ENCODE data around the gene JAG2. TPM values are rescaled to one million over a fixed set of nuclear protein-coding genes. Genes with fewer than 3 reads are reported as not detected.
A peak's percentile ranks its signal among the peaks of the same experiment; 100 is the strongest.

The JAG2 gene
- total RNA-seq, 1 experiment from 2014 or later = 17.9 TPM

- peaks cover 2% of the 10 kb centered on the region for H3K27me3 ChIP-seq (ENCODE audit: control insufficient read depth, insufficient read depth, low read length)
- H3K4me3 ChIP-seq (ENCODE audit: insufficient read depth, low read depth, low read length) = peak overlapping the region; percentile 39
- DNase-seq = no peak
- no peaks in the 10 kb centered on the region for H3K36me3 ChIP-seq (replicated peaks; ENCODE audit: control insufficient read depth, insufficient read depth, low read length)
Measured at GRCh38 chr14:105181549-105182295, 13.1 kb upstream of the JAG2 start.

DNA sequence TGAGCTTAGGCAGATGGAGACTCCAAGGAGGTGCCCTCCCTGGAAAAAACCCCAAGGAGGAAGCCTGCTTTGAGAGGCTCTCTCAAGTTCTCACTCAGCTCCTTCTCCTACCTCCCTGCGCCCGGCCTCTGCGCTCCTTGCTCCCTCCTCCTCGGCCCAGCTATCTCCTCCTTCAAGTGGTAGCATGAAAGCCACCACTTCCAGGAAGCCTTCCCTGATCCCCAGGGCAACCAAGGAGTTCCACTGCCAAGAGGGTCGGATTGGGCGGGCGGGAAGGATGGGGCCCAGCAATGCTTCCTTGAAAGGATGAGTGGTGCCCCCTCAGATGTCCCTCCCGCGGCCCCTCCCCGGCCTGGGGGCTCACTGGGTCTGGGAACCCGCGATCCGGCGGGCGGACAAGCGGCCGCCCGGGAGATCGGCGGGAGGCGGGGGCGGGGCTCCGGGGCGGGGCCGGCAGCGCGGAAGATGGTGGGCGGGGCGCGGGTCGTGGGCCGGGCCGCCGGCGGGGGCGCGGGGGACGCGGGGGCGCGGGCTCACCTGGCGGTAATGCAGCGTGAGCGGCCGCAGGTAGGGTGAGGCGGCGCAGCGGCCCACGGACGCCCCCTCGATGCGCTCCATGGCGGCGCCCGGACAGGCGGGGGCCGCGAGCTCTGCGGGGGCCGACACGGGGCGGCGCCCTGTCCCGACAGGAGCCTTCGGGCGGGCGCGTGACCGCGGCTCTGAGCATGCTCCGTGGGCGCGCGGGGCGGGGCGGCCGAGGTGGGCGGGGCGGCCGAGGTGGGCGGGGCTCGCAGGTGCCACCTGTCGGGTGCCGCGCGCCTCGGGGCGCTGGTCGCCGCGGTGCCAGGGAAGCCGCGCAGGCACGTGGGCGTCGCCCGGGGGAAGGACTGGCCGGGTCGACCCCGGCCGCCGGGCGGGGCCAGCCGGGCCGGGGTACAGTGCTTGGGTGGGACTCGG is 12.3 kb upstream of the JAG2 start, which contains the start of gene NUDT14:
Gene NUDT14, minus strand, starts transcription at position 721 of the 957 bp plus-strand sequence. Its CDS starts 103 bp downstream, at position 618.
- no peaks in the 10 kb centered on the region for H3K36me3 ChIP-seq (replicated peaks; ENCODE audit: control insufficient read depth, insufficient read depth, low read length)
- peaks cover 2% of the 10 kb centered on the region for H3K27me3 ChIP-seq (ENCODE audit: control insufficient read depth, insufficient read depth, low read length)
- H3K4me3 ChIP-seq (ENCODE audit: insufficient read depth, low read depth, low read length) = peak within 1 kb of the TSS; percentile 49
- peak; percentile 99 for DNase-seq

GRCh38 chr14:105179191-105179590 is 10.6 kb upstream of the JAG2 start:
- H3K27me3 ChIP-seq (ENCODE audit: control insufficient read depth, insufficient read depth, low read length) = peaks cover 2% of the 10 kb centered on the region
- no peak overlapping the region for H3K4me3 ChIP-seq (ENCODE audit: insufficient read depth, low read depth, low read length)
- no peak for DNase-seq
- H3K36me3 ChIP-seq (replicated peaks; ENCODE audit: control insufficient read depth, insufficient read depth, low read length) = no peaks in the 10 kb centered on the region

DNA sequence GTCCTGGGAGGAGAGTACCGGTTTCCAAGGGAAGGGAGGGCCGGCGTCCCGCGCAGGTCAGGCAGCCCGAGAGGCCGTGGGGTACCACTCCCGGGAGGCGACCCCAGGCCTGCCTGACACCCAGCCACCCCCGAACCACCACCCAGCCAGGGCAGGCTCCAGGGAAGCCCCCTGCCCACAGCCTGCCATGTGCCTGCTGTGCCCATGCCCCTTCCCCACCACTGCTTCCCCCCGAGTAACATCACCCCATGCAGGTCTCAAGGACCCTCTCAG is 10.2 kb upstream of the JAG2 start:
- no peaks in the 10 kb centered on the region for H3K36me3 ChIP-seq (replicated peaks; ENCODE audit: control insufficient read depth, insufficient read depth, low read length)
- DNase-seq = no peak

DNA sequence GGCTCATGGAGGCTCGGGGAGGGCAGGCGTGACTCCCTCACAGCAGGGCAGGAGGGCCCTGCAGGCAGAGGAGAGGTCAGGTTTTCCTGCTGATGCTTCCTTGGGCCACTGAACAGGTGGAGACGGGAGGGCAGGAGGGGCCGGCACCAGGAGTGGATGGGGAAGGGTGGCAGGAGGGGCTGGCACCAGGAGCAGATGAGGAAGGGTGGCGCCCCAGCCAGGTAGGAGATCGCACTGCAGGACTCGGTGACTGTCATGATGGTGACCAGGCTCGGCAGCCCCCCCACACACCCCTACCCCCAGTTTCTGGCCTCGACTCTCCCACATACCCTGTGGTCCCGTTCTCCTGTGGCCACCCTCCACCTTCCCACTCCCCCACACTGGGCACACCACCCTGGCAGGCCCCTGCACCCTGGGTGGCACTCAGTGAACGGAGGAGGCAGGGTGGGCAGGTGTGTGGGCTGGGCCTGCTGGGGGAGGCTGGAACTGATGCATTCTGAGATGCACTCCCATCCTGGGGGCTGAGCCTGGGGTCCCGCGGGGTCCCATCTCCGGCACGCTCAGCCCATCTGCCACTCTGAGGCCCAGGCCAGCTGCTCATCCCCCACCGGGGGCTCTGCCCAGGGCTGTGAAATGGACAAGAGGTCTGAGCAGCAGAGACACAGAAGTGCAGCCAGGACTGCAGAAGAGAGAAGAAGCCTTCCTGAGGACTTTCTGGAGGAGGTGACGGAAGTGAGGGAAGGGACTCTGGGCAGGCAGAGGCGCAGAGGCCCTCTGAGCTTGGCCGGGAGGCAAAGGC is 9.7 kb upstream of the JAG2 start:
- Histone ChIP-seq H3K4me3 (ENCODE audit: insufficient read depth, low read depth, low read length) (no peak overlapping the region), H3K27me3 (ENCODE audit: control insufficient read depth, insufficient read depth, low read length) (peaks cover 2% of the 10 kb centered on the region), H3K36me3 (replicated peaks; ENCODE audit: control insufficient read depth, insufficient read depth, low read length) (no peaks in the 10 kb centered on the region)
- no peak for DNase-seq

More for the DNA sequence above, 10.2 kb upstream of the JAG2 start:
- H3K27me3 ChIP-seq (ENCODE audit: control insufficient read depth, insufficient read depth, low read length) = peaks cover 2% of the 10 kb centered on the region
- H3K4me3 ChIP-seq (ENCODE audit: insufficient read depth, low read depth, low read length) = no peak overlapping the region

DNA sequence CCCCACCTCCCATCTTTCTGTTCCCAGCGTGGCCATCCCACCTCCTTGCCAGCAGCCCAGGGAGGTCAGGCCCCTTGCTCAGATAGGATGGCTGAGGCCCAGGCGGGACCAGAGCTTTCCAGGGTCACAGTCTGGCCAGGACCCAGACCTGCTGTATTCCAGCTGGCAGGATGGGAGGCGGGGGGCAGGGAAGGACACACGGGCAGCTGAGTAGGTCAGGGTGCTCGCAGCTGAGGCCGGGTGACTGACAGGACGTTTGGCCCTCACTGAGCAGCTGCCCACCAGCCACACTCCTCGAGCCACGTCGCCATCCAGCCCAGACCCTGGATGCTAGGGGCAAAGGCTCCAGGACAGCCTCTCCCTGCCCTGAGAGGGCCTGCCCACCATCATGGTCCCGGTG is 8.5 kb upstream of the JAG2 start:
- no peak for DNase-seq
- no peak overlapping the region for H3K4me3 ChIP-seq (ENCODE audit: insufficient read depth, low read depth, low read length)
- peaks cover 2% of the 10 kb centered on the region for H3K27me3 ChIP-seq (ENCODE audit: control insufficient read depth, insufficient read depth, low read length)
- no peaks in the 10 kb centered on the region for H3K36me3 ChIP-seq (replicated peaks; ENCODE audit: control insufficient read depth, insufficient read depth, low read length)

DNA sequence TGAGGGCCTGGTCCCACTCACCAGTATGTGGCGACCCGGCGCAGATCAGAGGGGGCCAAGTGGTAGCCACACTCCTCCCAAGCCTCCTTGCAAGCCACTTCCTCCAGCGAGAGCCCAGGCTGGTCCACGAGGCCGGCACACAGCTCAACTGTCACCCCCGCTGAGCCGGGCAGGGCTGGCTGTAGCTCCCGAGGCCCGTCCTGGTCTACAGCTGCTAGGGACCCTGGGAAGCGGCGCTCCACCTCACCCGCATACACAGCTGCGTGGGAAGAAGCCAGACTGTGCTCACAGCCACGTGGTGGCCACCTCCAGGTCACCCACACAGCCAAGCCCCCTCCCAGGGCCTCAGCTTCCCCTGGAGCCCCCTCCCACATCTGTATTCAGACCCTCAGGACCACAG is 7.9 kb upstream of the JAG2 start:
- Histone ChIP-seq H3K4me3 (ENCODE audit: insufficient read depth, low read depth, low read length) (no peak overlapping the region), H3K36me3 (replicated peaks; ENCODE audit: control insufficient read depth, insufficient read depth, low read length) (no peaks in the 10 kb centered on the region), H3K27me3 (ENCODE audit: control insufficient read depth, insufficient read depth, low read length) (peaks cover 2% of the 10 kb centered on the region)
- DNase-seq = no peak

DNA sequence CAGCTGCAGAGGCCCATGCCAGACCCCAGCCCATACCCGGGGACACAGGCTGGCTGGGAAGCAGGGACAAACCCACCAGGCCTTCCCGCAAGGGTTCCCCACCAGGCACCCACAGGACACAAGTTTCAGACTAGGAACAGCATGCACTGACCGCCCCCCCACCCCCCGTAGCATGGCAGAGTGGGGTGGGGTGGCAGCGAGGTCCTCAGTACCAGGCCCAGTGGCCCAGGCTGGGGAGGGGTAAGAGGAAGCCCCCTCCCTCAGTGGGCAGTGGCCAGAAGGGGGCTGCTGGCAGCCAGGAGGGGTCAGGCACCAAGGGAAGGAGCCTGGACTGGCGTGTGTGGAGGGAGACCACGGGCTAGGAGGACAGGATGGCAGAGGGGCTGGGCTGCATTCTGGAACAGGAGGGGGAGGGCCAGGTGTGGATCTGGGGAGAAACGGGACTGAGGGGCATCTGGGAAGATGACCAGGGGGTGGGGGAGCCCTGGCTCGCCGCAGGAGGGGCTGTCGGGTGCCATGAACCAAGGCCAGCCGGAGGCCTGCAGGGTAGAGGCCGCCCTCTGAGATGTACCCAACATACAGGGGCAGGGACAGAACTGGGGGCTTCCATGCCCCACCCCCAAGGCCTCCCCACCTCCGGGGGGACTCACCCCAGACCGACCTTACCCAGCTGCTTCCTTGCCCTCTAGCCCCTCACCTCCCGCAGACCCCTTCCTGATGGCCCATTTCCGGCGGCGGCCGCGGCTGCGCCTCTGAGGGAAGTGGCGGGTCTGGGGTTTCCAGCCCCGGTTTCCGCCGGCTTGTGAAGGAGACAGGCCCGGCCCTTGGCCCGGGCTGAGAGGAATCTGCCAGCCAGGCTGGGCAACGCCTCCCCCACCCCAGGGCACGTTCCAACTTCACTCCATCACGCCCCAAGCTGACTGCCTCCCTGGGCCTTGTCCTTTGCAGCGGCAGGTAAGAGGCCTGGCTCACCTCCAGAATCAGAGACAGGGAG is 5.6 kb upstream of the JAG2 start:
- no peaks in the 10 kb centered on the region for H3K27me3 ChIP-seq (ENCODE audit: control insufficient read depth, insufficient read depth, low read length)
- no peak for DNase-seq
- no peaks in the 10 kb centered on the region for H3K36me3 ChIP-seq (replicated peaks; ENCODE audit: control insufficient read depth, insufficient read depth, low read length)
- H3K4me3 ChIP-seq (ENCODE audit: insufficient read depth, low read depth, low read length) = no peak overlapping the region

DNA sequence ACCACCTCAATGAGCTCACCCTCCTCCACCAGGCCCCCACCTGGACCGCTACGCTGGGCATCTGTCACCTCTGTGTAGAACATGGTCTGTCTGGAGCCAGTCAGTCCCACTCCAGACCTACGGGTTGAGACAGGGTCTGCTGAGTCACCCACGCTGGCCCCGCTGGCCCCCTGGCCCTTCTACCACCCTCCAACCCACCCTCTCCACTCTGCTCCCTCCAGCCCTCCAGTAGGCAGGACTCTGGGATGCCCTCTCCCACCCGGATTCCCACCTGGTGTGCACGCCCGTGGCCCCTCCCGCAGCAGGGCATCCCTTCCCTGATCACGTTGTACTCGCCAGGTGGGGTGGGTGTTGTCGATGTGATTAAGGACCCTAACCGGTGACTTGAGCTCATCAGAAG is 4.6 kb upstream of the JAG2 start:
- no peaks in the 10 kb centered on the region for H3K36me3 ChIP-seq (replicated peaks; ENCODE audit: control insufficient read depth, insufficient read depth, low read length)
- H3K27me3 ChIP-seq (ENCODE audit: control insufficient read depth, insufficient read depth, low read length) = no peaks in the 10 kb centered on the region
- no peak for DNase-seq
- no peak overlapping the region for H3K4me3 ChIP-seq (ENCODE audit: insufficient read depth, low read depth, low read length)

DNA sequence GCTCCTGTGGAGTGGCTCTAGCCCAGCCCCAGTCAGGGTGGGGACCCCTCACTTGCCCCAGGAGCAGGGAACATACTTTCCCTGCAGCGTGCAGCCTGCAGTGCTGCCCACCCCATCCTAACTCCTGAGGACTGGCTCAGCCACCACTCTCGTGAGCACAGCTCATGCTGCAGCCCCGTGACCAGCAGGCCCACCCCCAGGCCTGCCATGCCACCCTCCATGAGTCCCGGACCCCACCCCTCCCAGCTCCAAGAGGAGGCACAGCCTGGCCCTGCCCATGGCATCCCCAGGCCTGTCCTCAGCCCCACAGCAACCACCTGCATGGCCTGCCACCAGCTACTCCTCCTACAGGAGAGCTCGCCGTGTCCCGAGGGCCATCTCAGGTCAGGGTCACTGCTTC is 3.9 kb upstream of the JAG2 start:
- Histone ChIP-seq H3K27me3 (ENCODE audit: control insufficient read depth, insufficient read depth, low read length) (peaks cover 5% of the 10 kb centered on the region), H3K4me3 (ENCODE audit: insufficient read depth, low read depth, low read length) (no peak overlapping the region), H3K36me3 (replicated peaks; ENCODE audit: control insufficient read depth, insufficient read depth, low read length) (no peaks in the 10 kb centered on the region)
- DNase-seq = no peak

- H3K27me3 ChIP-seq (ENCODE audit: control insufficient read depth, insufficient read depth, low read length) = peaks cover 5% of the 10 kb centered on the region
- no peak for DNase-seq
- H3K36me3 ChIP-seq (replicated peaks; ENCODE audit: control insufficient read depth, insufficient read depth, low read length) = no peaks in the 10 kb centered on the region
Measured at GRCh38 chr14:105171004-105171673, 2.6 kb upstream of the JAG2 start.

GRCh38 chr14:105169776-105170655 is 1.4 kb upstream of the JAG2 start:
- Histone ChIP-seq H3K36me3 (replicated peaks; ENCODE audit: control insufficient read depth, insufficient read depth, low read length) (no peaks in the 10 kb centered on the region), H3K27me3 (ENCODE audit: control insufficient read depth, insufficient read depth, low read length) (peaks cover 5% of the 10 kb centered on the region), H3K4me3 (ENCODE audit: insufficient read depth, low read depth, low read length) (no peak overlapping the region)
- no peak for DNase-seq

More at GRCh38 chr14:105171004-105171673, 2.6 kb upstream of the JAG2 start:
- no peak overlapping the region for H3K4me3 ChIP-seq (ENCODE audit: insufficient read depth, low read depth, low read length)
